Subcutaneous adipose tissue (tissue), 4 donors: ENCODE data around the gene FBXO11. TPM values are rescaled to one million over a fixed set of nuclear protein-coding genes. Genes with fewer than 3 reads are reported as not detected.

Source experiments
- total RNA-seq, 4 donors: library from RNA; depleted of rRNA; stranded (reverse); fragments of >200 nt; gene quantifications; one replicate each; pipeline ENCODE4 v1.1.0, GENCODE V29; 2016
- TF ChIP-seq, protein P1 (sequence below): fragments of 450-650 bp; IDR thresholded peaks from one replicate; pipeline ENCODE4 v1.5.1; 2016; ENCODE audit warnings: low read depth, mild to moderate bottlenecking, control low read depth, antibody characterized with exemption, moderate library complexity

The FBXO11 gene
- total RNA-seq, 4 donors from 2014 or later, result 66.3 to 90.7 (median 70.4) TPM

GRCh38 chr2:47779426-47779790, 126.9 kb downstream of the FBXO11 start:
- TF ChIP-seq, protein P1, sequence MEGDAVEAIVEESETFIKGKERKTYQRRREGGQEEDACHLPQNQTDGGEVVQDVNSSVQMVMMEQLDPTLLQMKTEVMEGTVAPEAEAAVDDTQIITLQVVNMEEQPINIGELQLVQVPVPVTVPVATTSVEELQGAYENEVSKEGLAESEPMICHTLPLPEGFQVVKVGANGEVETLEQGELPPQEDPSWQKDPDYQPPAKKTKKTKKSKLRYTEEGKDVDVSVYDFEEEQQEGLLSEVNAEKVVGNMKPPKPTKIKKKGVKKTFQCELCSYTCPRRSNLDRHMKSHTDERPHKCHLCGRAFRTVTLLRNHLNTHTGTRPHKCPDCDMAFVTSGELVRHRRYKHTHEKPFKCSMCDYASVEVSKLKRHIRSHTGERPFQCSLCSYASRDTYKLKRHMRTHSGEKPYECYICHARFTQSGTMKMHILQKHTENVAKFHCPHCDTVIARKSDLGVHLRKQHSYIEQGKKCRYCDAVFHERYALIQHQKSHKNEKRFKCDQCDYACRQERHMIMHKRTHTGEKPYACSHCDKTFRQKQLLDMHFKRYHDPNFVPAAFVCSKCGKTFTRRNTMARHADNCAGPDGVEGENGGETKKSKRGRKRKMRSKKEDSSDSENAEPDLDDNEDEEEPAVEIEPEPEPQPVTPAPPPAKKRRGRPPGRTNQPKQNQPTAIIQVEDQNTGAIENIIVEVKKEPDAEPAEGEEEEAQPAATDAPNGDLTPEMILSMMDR, result no peak

- TF ChIP-seq, protein P1, result no peak
Measured at GRCh38 chr2:47778698-47779425, 127.4 kb downstream of the FBXO11 start.

GRCh38 chr2:47777277-47777937, 128.9 kb downstream of the FBXO11 start:
- TF ChIP-seq, protein P1, result no peak

GRCh38 chr2:47774567-47774966, 131.7 kb downstream of the FBXO11 start:
- TF ChIP-seq, protein P1, result no peak

DNA sequence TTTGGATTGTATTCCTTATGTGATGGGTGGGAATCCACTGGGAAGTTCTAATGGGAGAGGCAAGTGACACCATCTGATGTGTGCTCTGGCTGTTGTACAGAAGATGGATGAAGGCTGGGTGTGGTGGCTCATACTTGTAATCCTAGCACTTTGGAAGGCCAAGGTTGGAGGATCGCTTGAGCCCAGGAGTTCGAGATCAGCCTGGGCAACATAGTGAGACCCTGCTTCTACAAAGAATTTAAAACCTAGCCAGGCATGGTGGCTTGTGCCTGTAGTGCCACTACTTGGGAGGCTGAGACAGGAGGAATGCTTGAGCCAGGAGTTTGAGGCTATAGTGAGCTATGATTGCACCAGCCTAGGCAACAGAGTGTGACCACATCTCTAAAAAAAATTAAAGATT, 134.0 kb downstream of the FBXO11 start:
- TF ChIP-seq, protein P1, result no peak

- TF ChIP-seq, protein P1, result no peak
Measured at GRCh38 chr2:47771211-47771610, 135.1 kb downstream of the FBXO11 start.

DNA sequence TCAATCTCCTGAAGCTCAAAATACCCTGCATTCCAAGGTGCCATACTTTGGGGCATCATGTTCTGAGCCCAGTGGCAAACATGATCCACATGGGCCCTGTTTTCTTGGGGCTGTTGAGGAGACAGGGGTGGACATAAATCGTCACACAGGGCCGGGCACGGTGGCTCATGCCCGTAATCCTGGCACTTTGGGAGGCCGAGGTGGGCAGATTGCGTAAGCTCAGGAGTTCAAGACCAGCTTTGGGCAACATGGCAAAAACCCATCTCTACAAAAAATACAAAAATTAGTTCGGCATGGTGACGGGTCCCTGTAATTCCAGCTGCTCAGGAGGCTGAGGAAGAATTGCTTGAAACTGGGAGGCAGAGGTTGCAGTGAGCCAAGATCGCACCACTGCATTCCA, 137.0 kb downstream of the FBXO11 start:
- TF ChIP-seq, protein P1, result no peak
